GM12878 (cell line): ENCODE measurements around the gene DENND1A. TPM values are rescaled to one million over a fixed set of nuclear protein-coding genes. Genes with fewer than 3 reads are reported as not detected.

Experiments
- ATAC-seq: fragments of 200-7000 bp; cut with Tn5 transposase; 3 replicates; pipeline ENCODE4 v1.9.1; 2020; ENCODE audit warnings: mild to moderate bottlenecking, moderate library complexity
- BruUV-seq: library from RNA; stranded (reverse); fragments of 400-500 nt; replicated peaks from 2 replicates; lab custom pipeline; 2021; lab: Mats Ljungman, UMichigan
- CTCF ChIA-PET: fragments of 300-600 bp; sonication (Branson Sonifier 250); formaldehyde crosslinking; extraction: SDS; loops from one replicate; lab custom pipeline; 2021; ENCODE audit warnings: inconsistent platforms; lab: Yijun Ruan, JAX
- POLR2A ChIA-PET: fragments of 350-600 bp; formaldehyde crosslinking; extraction: SDS; loops from one replicate; lab custom pipeline; 2021; ENCODE audit warnings: inconsistent platforms; lab: Charles Lee
- RAD21 ChIA-PET: fragments of 300-600 bp; sonication (Branson Sonifier 250); formaldehyde crosslinking; loops from one replicate; lab custom pipeline; 2023; ENCODE audit warnings: antibody characterized with exemption; ENCODE audit not compliant: unreplicated experiment; lab: Charles Lee
- SMC1A ChIA-PET: fragments of 300-600 bp; sonication (Branson Sonifier 250); formaldehyde crosslinking; loops from one replicate; lab custom pipeline; 2023; ENCODE audit not compliant: unreplicated experiment, uncharacterized antibody; lab: Charles Lee
- DNase-seq: peaks from one replicate; pipeline ENCODE4 v3.0.0-alpha.2; 2011; ENCODE audit warnings: low read depth, low spot score
- FAIRE-seq: peaks from 3 replicates; lab custom pipeline; 2011; peaks lifted over from hg19 to GRCh38; lab: Jason Lieb, UNC
- H2AFZ ChIP-seq: 2 replicates; pipeline ENCODE4 v1.6.0; 2011; ENCODE audit warnings: low read depth, low read length, control low read depth; ENCODE audit not compliant: control insufficient read depth
- H3K27ac ChIP-seq: 2 replicates; pipeline ENCODE4 v1.5.1; 2011; ENCODE audit warnings: control low read depth; ENCODE audit not compliant: control insufficient read depth, insufficient read depth
- H3K27me3 ChIP-seq, 2 experiments: replicated peaks in 1 of 2; 2 replicates each; pipeline versions ENCODE4 v1.6.0 to v1.6.1; 2011; ENCODE audit warnings: low read length in 1 of 2; ENCODE audit not compliant: control insufficient read depth in 2 of 2, insufficient read depth in 2 of 2
- H3K36me3 ChIP-seq, 2 experiments: 2 replicates each; pipeline ENCODE4 v1.5.1; 2011; ENCODE audit warnings: low read length in 1 of 2; ENCODE audit not compliant: control insufficient read depth in 2 of 2, insufficient read depth in 2 of 2
- H3K4me1 ChIP-seq: 2 replicates; pipeline ENCODE4 v1.6.1; 2011; ENCODE audit warnings: mild to moderate bottlenecking, low read length, moderate library complexity, mixed read lengths; ENCODE audit not compliant: control insufficient read depth, insufficient read depth
- H3K4me2 ChIP-seq: 2 replicates; pipeline ENCODE4 v1.6.0; 2011; ENCODE audit warnings: control low read depth; ENCODE audit not compliant: control insufficient read depth, insufficient read depth
- H3K4me3 ChIP-seq: fragments of 200-600 bp; sonication (generic); 2 replicates; pipeline ENCODE4 v1.5.1; 2016
- H3K79me2 ChIP-seq: 2 replicates; pipeline ENCODE4 v1.6.0; 2011; ENCODE audit warnings: low read length; ENCODE audit not compliant: control insufficient read depth, insufficient read depth
- H3K9ac ChIP-seq: 2 replicates; pipeline ENCODE4 v1.8.0; 2011; ENCODE audit warnings: low read length, control low read depth, mixed read lengths; ENCODE audit not compliant: control insufficient read depth, insufficient read depth
- H3K9me3 ChIP-seq: replicated peaks from 3 replicates; pipeline ENCODE4 v1.5.1; 2011; ENCODE audit warnings: mild to moderate bottlenecking, low read length; ENCODE audit not compliant: control insufficient read depth, insufficient read depth
- H4K20me1 ChIP-seq: 2 replicates; pipeline ENCODE4 v1.6.0; 2011; ENCODE audit not compliant: control insufficient read depth, insufficient read depth
- CREB1 ChIP-seq: IDR thresholded peaks from 2 replicates; pipeline ENCODE4 v1.6.1; 2012; ENCODE audit warnings: low read depth, mild to moderate bottlenecking, inconsistent platforms
- CREM ChIP-seq: IDR thresholded peaks from 2 replicates; pipeline ENCODE4 v1.6.1; 2014; ENCODE audit warnings: antibody characterized with exemption, low read depth
- E4F1 ChIP-seq: fragments of 450-650 bp; IDR thresholded peaks from 2 replicates; pipeline ENCODE4 v1.6.1; 2018; ENCODE audit warnings: borderline replicate concordance, mild to moderate bottlenecking; ENCODE audit not compliant: partially characterized antibody
- EZH2 ChIP-seq: IDR thresholded peaks from 2 replicates; pipeline ENCODE4 v1.6.1; 2012; ENCODE audit warnings: low read depth, mild to moderate bottlenecking, control low read depth, inconsistent platforms, low read length, borderline replicate concordance; ENCODE audit not compliant: control insufficient read depth
- FOXK2 ChIP-seq: fragments of 450-650 bp; IDR thresholded peaks from 2 replicates; pipeline ENCODE4 v1.6.1; 2017; ENCODE audit warnings: mild to moderate bottlenecking, moderate library complexity
- HDGF ChIP-seq: fragments of 450-650 bp; IDR thresholded peaks from 2 replicates; pipeline ENCODE4 v1.6.1; 2016; ENCODE audit warnings: antibody characterized with exemption
- IRF4 ChIP-seq: IDR thresholded peaks from 2 replicates; pipeline ENCODE4 v1.6.1; 2011; ENCODE audit warnings: low read depth, low read length
- KDM1A ChIP-seq: fragments of 200-600 bp; sonication (generic); IDR thresholded peaks from 2 replicates; pipeline ENCODE4 v1.6.1; 2016; ENCODE audit warnings: borderline replicate concordance
- KLF5 ChIP-seq: fragments of 450-650 bp; IDR thresholded peaks from 2 replicates; pipeline ENCODE4 v1.6.1; 2014; ENCODE audit warnings: mild to moderate bottlenecking; ENCODE audit not compliant: partially characterized antibody
- PBX3 ChIP-seq: IDR thresholded peaks from 2 replicates; pipeline ENCODE4 v1.6.1; 2011; ENCODE audit warnings: mild to moderate bottlenecking, low read depth, low read length, moderate library complexity; ENCODE audit not compliant: insufficient replicate concordance
- POLR2AphosphoS5 ChIP-seq: IDR thresholded peaks from 2 replicates; pipeline ENCODE4 v1.6.1; 2011; ENCODE audit warnings: mild to moderate bottlenecking, low read length, inconsistent platforms
- SUZ12 ChIP-seq: fragments of 200-600 bp; sonication (generic); IDR thresholded peaks from one replicate; pipeline ENCODE4 v1.6.1; 2018; ENCODE audit warnings: antibody characterized with exemption, mild to moderate bottlenecking; ENCODE audit not compliant: unreplicated experiment
- TCF7 ChIP-seq: IDR thresholded peaks from 2 replicates; pipeline ENCODE4 v1.6.1; 2014; ENCODE audit warnings: antibody characterized with exemption, borderline replicate concordance
- WRNIP1 ChIP-seq: IDR thresholded peaks from 2 replicates; pipeline ENCODE4 v1.6.1; 2011; ENCODE audit warnings: low read depth, low read length, improper control_type of control experiment, borderline replicate concordance
- ZBED1 ChIP-seq: IDR thresholded peaks from 2 replicates; pipeline ENCODE4 v1.6.1; 2016; ENCODE audit warnings: borderline replicate concordance
- WGBS: methylation state at CpG from one replicate; pipeline ENCODE4 v1.1.6; 2016; ENCODE audit warnings: low lambda C conversion rate; ENCODE audit not compliant: insufficient replicate concordance, insufficient coverage; ENCODE audit errors: missing lambda C conversion rate; 5-methylcytosine and 5-hydroxymethylcytosine counted together
- in situ Hi-C: fragments of 300-500 bp; cut with MboI; formaldehyde crosslinking; loops from 9 replicates; pipeline ENCODE4 v1.14.3; 2018; ENCODE audit warnings: mixed read lengths
- intact Hi-C: fragments of 100-400 bp; cut with micrococcal nuclease; formaldehyde crosslinking; loops from one replicate; pipeline ENCODE4 v1.14.2; 2022; ENCODE audit not compliant: unreplicated experiment
- polyA plus RNA-seq, 11 experiments: library from polyadenylated mRNA; depleted of rRNA in 4 of 11; unstranded in 6 of 11; stranded (reverse) in 5 of 11; fragments of >200 nt; fragmentation: Nextera tagmentation in 4 of 11; fragmentation: Illumina TruSeq in 1 of 11; extraction: Ambion mirVana in 4 of 11; extraction: Trizol in 1 of 11; gene quantifications; 1 replicate in 1 of 11; 2 replicates in 10 of 11; pipeline versions ENCODE4 v1.2.1 to v1.2.3, GENCODE V29; 2011 to 2016; ENCODE audit warnings: inconsistent platforms in 2 of 11, missing spikeins in 2 of 11, low read depth in 1 of 11
- total RNA-seq, 4 experiments: library from RNA; depleted of rRNA in 3 of 4; stranded (reverse); fragments of >200 nt in 3 of 4; fragmentation: Illumina TruSeq in 1 of 4; extraction: Trizol in 1 of 4; gene quantifications; 2 replicates each; pipeline versions ENCODE4 v1.2.1 to v1.2.3, GENCODE V29; 2013 to 2021

The DENND1A gene
- total and polyA plus RNA-seq, 10 of the 15 experiments (the other 5 are each of a cell fraction or from before 2014, with no cell fraction given) = 14.1 to 48.6 (median 35.2) TPM

- no peak for TF ChIP-seq EZH2
- no peak for TF ChIP-seq E4F1
Measured at GRCh38 chr9:123383512-123384170, 546.3 kb downstream of the DENND1A start (continued).

- ATAC-seq = no peak
- in situ Hi-C loops = no loop called here
- BruUV-seq = no TSS peak
Measured at GRCh38 chr9:123382653-123383511, 547.0 kb downstream of the DENND1A start.

More at GRCh38 chr9:123382653-123383511, 547.0 kb downstream of the DENND1A start:
- H3K36me3 ChIP-seq = no peaks in the 10 kb centered on the region; a peak in 1 of 4 replicates
- FAIRE-seq = no peak
- no peaks in the 10 kb centered on the region for H4K20me1 ChIP-seq
- no peak overlapping the region for H3K4me3 ChIP-seq
- H3K27ac ChIP-seq = no peak overlapping the region
- H3K79me2 ChIP-seq = no peaks in the 10 kb centered on the region
- no peak for DNase-seq
- H3K9me3 ChIP-seq = no peaks in the 10 kb centered on the region
- TF ChIP-seq FOXK2 (no peak), SUZ12 (no peak), TCF7 (no peak), PBX3 (no peak), ZBED1 (no peak), KDM1A (no peak), POLR2AphosphoS5 (no peak), CREB1 (no peak), HDGF (no peak), IRF4 (no peak), CREM (no peak), WRNIP1 (no peak), KLF5 (no peak)
- ChIA-PET POLR2A (interaction anchor here (0.5 kb wide), 1 partner anchor 543 kb away, joined by 7 read pairs; no protein-coding TSS in a partner anchor), RAD21 (no interaction called here), SMC1A (interaction anchor here (0.5 to 0.7 kb wide), 2 partner anchors 28 to 356 kb away, joined by 3 read pairs; no protein-coding TSS in a partner anchor), CTCF (interaction anchor here (1.0 to 5.8 kb wide), 2 partner anchors 13 to 29 kb away, joined by 3 to 58 read pairs; no protein-coding TSS in a partner anchor)
- H3K9ac ChIP-seq = no peak overlapping the region
- 82% methylated on average over 27 of the region's 27 CpGs for WGBS
- no peaks in the 10 kb centered on the region for H3K4me1 ChIP-seq
- intact Hi-C loops = no loop called here
- H3K4me2 ChIP-seq = no peak overlapping the region
- no peak overlapping the region for H2AFZ ChIP-seq
- H3K27me3 ChIP-seq = no peaks in the 10 kb centered on the region
